Astrocyte of the hippocampus (primary cell): ENCODE data around the gene DCUN1D3.

Experiments
- DNase-seq: peaks from one replicate; pipeline ENCODE4 v3.0.0; 2011; ENCODE audit warnings: low read depth, low spot score

The DCUN1D3 gene

GRCh38 chr16:20918486-20919239 lies 18.5 kb upstream of the DCUN1D3 start:
- DNase-seq, result peak; percentile 61

GRCh38 chr16:20916942-20917341 lies 16.8 kb upstream of the DCUN1D3 start:
- no peak for DNase-seq

GRCh38 chr16:20916289-20916688 lies 16.1 kb upstream of the DCUN1D3 start:
- no peak for DNase-seq

DNA sequence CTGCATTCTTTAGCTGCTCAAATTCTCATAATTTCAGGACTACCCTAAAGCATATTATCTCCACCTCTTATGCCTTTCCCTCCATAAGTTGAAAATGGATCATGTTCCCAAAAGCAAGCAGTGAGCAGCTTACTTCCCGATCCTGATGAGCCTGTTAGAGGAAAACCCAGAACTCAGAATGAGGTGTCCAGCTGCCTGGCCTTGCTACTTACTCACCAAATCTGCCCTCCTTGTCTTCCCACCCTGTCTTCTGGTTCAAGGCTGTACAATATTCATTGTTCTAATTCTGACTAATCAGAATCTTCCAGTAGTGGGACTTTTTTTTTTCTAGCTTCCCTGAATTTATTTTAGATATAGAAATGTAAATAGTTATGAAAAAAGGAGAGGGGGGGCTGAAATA lies 11.2 kb upstream of the DCUN1D3 start:
- DNase-seq, result no peak

GRCh38 chr16:20910781-20911321 lies 10.7 kb upstream of the DCUN1D3 start:
- peak; percentile 66 for DNase-seq

DNA sequence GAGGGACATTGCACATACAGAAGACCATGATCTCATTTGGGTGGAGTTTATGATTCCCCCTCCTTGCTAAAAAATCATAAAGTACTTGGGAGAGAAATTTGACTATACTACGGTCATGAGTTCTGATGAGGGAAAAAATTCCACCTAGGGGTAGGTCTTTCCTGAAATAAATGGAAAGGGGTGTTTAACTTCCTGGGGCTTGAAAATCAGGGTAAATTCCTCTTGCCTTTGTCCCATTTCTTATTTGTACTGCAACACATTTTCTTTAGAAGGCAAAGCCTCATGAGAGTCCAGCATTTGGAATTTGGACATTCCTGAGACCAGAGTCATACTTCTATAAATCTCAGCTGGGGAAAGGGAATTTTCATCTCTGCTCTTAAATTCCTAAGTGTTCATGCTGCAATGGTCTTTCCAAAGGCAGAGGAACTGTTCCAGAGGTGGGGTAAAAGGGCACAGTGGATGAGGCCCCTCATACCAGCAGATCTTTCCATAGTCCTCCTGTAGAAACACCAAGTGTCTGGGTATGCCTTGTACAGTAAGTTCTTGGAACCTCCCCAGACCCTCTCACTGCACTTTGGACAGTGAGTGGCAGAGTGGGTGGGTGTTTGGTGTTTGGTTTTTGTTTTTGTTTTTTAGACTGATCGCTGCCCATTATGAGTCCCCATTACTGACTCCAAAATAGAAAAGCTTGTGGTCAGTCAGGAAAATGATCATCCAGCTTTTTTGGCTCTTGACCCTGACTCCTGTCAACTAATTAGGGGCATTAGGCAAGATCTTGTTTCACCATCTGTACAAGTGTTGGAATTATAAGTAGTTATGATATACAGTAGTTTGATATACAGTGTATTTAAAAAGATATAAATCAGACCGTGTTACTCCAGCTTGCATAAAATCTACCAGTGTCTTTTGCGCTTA lies 6.4 kb upstream of the DCUN1D3 start:
- DNase-seq, result peak; percentile 88

DNA sequence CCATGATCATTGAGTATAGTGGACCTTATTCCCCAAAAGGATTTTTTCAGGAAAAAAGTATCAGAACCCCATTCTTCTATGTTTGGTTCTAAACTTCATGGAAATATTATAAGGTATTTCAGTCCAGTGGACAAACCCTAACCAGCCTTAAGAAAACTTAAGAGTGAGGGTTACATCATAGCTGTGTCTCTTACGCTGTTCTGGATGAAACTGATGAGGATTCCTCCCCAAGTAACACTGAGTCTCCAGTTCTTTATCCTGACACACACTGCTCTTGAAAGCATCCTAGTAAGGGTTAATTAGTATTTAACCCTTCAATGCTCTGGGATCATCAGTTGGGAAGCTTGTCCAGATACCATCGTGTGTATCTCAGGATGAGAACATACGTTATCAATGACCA lies 5.4 kb upstream of the DCUN1D3 start:
- no peak for DNase-seq

DNA sequence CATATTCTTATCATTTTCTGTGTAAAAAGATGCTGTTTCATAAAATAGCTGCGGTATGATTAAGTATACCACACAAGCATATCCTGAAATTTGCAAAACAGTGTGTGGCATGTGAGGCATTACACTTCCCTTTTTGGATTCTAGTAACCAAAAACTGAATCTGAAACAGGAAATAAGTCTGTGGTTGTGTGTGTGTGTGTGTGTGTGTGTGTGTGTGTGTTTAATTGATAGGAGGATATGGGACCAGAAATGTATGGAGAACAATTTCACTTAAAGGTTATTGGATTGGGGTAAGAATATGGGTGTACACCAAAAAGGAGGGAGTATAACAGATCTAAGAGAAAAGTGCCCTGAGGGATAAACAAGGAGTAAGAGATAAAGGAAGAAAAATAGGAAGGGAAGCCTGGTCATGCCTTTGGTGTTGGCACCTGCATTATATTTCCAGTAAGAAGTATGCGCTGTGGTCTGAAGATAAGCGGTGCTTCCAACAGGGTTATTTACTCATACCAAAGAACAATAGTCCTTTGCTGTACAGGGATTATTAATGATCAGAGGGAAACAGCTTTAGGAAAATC lies 4.4 kb upstream of the DCUN1D3 start:
- peak; percentile 86 for DNase-seq

DNA sequence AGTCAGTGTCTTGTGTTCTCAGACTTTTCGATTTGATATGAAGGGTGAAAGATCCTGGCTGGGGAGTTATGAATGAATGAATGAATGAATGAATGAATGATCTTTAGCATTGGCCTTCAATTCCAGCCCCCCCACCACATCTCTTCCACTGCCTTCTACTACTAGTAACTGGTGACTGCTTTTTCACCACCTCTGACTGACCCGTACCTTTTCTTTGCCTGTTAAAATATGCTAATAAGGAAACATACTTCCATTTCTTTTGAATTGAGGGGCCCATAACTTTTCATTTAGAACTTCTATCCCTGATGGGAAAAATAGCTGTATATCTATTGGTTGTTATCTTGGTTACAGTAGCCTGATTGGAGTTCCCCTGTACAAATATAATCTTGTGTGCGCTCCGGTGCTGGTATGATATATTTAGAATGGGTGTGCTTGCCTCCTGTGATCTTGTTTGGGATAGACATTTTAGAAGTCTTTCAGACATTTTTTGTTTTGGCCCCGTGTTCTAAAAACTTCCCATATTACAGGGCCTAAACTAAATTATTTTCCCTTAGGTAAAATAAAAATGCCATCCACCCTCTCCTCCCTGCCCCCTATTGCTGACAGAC lies 3.8 kb upstream of the DCUN1D3 start:
- DNase-seq, result no peak

DNA sequence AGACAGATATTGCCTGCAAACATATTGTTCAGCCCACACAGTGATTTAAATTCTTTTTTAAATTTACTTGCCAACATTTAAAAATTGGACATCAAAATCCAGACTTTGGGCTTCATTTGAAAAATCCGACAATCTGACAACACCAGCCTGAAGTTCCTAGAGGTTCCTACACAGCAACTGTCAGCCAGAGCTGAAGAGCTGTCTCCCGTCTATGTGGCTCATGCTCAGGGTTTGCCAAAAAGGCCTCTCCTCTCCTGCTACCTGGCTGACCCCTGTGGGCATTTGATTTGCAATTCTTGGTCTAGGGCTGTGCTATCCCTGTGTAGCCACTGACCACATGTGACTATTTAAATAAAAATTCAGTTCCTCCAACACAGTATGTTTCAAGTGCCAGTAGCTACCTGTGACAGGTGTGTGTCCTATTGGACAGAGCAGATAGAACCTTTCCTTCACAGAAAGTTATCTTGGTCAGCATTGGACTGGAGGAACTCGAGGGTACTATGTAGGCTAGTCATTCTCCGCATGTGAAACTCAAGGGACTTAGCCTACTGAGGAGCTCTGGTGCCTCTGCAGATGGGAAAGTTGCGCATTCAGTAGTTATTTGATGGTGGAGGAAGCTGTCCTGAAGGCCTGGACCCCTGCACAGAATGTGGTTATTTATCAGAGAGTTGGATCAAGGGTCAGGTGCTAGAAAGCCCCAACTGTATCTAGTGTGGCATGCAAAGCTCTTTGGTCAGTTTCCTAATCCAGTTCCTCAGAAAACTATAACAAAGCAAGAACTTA lies 3.1 kb upstream of the DCUN1D3 start:
- no peak for DNase-seq

- DNase-seq, result no peak
These were observed 2.3 kb upstream of the DCUN1D3 start for GRCh38 chr16:20902426-20902825.

DNA sequence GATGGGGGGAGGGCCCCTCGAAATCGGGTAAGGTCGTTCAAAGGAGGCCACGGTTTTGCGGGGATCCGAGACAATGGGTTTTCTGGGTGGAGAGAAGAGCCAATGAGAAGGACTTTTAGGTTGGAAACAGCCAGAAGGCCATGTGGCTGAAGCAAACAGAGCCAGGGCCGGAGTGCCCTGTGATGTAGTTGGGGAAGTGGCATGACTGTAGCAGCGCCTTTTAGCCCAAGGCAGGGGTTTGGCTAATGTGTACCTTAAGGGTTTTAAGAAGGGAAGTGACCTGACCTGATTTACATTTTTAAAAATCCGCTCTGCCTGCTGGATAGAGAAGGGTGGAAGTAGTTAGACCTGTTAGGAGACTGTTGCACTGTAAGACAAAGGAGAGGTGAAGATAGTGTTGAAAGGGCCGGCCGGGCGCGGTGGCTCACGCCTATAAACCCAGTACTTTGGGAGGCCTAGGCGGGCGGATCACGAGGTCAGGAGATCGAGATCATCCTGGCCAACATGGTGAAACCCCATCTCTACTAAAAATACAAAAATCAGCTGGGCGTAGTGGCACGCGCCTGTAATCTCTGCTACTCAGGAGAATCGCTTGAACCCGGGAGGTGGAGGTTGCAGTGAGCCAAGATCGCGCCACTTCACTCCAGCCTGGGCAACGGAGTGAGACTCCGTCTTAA lies 1.4 kb upstream of the DCUN1D3 start:
- peak; percentile 67 for DNase-seq

DNA sequence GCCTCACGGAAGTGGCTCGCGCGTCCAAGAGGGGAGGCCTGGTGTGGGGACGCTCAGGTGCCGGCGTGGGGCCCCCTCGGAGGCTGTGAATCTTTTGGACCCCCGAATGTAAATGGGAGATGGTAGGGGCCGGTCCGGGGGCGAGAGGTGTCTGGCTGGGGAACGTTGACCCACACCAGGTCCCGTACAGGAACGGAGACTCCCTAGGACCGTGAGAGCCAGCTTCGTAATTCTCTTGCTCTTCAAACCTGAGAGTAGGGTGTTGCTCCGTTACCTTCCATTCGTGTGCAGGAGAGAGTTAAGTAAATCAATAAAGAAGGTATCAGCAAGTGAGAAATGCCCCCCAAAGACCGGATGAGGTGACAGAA lies 894 bp upstream of the DCUN1D3 start:
- DNase-seq, result no peak

DNA sequence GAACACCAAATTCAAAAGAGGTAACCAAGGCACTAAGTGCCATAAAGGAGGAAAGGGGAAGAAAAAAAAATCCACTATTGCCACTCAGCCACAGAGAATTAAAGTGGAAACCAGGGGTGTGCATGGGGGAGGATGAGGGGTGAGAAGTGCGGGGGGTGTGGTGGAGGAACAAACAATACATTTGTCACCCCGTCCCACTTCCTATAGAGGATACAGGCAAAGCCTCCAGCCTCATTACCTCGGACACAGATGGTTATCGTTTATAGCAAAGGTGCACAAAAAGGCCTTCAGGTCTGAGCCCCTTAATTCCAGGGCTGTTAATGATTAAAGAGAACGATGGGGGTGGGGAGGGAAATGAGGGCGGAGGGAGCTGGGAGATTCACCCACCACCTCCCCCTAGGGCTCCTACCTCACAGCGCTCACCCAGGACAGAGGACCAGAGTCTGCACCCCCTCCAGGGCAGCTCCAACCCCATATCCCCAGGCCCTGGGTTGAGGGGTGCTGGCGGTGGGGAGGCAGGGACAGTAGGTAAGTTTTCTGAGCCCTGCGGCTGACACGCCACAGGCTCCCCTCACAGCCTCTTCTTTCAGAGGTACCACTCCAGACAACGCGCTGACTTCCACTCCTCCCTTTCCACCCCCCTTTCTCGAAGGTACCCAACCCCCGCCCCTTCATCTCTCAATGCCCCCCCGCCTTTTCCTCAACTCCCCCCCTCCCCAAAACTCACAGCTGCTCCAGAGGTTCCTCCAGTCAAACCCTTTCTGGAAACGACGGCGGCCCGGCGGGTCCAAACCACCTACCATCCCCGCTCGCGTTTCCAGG lies 470 bp downstream of the DCUN1D3 start:
- peak; percentile 60 for DNase-seq

DNA sequence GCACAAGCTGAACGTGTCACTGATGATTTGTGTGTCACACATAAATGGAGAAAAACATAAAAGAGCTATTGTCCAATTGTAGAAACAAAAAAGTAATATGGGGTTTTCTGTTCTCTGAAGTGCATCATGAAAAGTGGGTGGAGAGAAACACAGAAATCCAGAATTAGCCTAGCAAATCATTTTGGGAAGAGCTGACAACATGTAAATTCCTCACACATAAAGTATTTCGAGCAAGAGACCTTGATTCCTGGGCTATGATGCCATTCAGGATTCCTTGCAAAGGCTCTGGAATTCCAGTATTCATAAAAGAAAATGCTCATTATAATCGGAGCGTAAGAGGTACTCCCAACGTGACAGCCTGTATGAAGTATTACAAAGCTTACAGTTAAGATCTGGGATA lies 1.1 kb downstream of the DCUN1D3 start:
- DNase-seq, result peak; percentile 82

DNA sequence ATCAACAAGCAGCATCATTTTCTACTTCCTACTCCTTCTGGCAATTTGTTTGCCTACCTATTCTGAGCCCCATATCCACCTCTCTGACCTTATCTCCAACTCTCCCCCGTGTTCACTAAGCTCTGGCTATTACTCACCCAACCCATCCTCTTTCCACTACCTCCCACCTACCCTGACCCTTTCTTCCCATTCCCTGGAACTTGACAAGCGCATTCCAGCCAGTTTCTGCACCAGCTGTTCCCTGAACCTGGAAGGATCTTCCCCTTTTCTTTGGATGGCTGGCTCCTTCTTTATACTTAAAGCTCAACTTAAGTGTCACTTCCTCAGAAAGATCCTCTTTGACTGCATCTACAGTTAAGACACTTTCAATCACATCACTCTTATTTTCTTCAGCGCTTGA lies 2.2 kb downstream of the DCUN1D3 start:
- no peak for DNase-seq

DNA sequence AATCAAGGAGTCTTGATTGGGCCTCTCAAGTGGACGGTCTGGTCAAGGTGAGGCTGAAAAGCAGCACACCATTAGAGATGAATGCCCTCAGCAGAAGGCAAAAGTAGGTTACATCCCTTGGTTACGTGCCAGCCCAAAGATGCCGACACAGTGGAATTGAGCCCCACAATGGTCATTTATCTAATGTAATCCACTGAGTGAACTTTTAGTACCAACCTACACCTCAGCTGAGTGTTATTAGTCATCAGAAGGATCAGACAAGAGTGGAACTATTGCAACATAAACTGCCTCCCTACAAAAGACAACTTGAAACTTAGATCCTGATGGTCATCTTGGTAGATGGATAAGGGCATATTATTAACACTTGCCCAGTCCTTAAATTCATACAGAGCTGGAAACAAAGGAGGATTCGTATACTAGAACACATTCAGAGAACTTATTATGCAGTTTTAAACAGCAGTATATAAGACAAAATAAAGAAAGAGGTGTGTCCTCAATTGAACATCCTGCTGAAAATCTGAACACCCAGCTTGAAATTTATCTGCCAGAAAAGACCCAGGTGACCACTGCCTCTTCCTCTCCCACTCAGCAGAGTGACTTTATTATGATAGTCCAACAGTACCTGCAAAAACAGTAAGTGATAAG lies 2.8 kb downstream of the DCUN1D3 start:
- DNase-seq, result no peak

DNA sequence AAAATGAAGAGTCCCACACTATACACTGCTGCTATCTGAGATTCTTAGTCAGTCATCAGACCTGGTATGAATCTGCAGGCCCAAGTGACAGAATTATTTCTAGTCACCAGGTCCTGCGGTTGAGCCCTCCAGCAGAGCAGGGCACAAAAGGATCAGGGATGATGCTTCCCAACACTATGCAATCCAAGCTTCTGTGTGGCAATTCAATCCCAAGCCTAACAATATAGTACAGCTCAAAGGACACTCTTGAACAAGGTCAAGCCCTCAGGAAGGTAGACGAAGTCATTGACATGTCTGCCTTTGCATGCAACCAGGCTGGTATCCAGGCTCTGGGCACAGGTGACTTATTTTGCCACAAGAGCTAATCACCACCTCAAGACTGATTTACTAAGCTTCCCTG lies 5.8 kb downstream of the DCUN1D3 start:
- DNase-seq, result no peak

DNA sequence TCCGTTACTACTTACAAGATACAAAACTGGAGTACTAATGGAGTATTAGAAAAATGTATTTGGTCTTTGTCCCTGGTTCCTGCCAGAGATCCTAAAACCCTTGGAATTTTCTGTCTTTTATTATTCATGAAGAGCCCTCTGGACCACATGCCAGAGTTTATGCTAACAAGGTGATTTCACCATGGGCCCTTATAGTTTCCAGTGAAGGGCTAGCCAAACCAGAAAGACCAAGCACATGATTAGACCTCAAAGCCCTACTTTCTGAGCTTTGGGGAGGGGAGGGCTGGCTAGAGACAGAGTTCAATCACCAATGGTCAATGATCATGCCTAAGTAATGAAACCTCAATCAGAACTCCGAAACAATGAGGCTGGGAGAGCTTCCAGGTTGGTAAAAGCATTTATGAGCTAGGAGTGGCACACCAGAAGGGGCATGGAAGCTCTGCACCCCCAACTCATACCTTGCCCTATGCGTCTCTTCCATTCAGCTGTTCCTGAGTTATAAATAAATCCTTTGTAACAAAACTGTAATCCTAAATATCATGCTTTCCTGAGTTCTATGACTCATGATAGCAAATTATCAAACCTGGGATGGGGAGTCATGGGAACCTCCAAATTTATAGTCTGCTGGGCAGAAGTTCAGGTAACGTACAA lies 10.4 kb downstream of the DCUN1D3 start:
- DNase-seq, result peak; percentile 71
